Measurements from ENCODE around the gene PLXNA1.

The PLXNA1 gene

DNA sequence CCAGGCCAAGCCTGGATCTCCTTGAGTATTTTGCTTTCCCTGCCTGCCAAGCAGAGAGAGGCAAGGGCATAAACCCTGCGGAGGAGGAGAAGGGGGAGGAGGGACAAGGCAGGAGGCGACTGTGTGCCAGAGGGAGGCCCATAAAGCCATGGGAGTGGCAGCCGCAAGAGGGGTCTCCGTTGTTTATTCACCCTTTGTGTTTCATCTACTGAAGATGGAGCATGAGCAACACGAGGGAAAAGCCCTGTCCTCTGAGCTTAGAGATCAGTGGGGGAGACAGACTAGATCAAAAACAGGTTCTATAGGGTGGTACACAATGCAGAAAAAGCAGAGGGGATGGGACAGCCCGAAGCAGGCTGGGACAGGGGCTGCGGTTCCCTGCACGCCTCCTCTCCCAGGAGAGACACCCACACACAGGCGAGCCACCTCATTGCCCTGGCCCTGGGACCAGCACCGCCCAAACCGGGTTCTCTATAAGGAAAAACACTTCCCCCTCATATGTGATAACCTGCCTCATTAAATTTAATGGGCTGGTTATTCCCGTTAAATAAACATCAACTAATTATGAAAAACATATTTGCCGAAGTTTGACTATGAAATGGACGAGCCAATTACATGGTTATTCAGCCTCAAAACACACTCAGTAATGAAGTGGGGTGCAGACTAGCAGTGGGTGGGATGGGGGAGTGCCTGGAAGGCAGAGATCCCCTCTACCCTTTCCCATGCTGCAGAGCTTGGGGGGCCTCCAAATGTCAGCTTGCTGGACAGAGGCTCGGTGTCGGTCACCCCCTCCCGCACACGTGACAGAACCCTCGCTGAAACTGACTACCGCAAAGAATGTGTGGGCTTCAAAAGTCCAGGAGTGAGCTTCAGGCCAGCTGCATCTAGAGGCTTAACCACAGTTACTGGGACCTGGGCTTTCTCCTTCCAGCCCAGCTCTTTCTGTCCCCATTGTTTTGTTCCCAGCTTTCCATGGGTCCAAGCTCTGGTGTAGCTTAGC lies 14.2 kb upstream of the PLXNA1 start:
- DNase-seq: no peak

DNA sequence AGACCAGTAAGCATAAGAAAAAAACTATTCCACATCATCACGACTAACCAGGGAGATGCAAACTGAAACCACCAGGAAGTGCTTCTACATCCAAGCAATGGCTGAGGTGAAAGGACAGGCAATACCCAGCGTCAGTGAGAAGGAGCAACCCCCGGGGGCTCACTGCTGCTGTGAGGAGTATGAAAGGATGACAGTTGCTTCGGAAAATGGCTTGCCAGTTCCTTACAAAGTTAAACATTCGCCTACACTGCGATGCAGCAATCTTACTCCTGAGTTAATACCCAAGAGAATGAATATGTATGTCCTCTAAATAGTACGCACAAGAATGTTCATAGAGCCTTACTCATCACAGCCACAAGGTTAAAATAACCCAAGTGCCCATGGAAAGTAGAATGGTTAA lies 13.3 kb upstream of the PLXNA1 start:
- DNase-seq: no peak

DNA sequence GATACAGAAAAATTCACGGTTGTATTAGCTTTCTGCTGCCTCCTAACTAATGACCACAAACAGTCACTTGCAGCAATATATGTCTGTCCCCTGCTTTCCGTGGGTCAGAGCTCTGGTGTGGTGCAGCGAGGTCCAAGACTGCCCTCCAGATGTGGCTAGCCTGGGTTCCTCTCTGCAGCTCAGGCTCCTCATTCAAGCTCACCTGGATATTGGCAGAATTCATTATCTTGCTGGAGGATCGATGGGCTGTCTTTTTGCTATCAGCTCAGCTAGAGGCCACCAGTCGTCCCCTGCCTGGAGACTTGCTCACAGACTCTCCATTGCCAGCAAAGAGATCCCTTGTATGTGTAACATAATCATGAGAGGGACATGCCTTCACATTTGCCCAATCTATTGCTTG lies 12.8 kb upstream of the PLXNA1 start:
- DNase-seq: no peak

DNA sequence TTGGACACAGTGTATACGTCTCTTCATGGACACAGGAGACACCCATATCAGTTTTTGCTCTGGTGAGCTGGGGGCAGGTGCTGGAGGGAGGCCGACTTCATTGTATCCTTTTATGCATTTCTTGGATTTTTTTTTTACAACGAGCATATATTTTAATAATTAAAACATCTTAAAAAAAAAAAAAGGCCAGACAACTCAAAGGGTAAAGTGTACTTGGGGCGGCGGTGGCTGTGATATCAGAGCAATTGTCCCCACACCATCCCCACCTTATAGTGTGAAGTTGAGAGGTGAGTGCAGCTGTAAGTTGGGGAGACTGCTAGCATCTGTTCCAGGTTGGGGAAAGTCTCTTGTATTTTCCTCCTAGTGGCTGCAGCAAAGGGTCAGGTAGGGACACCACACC lies 12.0 kb upstream of the PLXNA1 start:
- DNase-seq: no peak

DNA sequence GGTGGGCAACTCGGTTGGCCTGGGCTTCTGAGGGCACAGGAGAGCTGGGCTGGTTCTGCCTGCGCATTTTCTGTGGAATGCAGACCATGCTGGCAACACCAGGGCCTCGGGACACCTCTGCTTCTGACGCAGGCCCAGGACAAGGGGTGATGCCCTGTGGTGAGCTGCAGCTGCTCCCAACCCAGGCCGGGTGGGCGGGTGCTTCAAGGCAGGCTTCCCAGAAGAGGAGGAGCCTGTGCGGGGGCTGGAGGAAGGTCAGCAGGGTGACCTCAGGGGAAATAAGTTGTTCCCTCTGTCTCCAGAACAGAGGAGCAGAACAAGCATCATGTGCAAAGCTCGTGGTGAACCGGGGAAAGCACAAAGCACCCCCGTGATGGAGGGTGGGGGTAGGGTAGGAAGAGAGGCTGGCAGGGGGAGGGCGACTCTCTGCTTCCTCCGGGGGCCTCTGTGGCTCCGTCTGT lies 11.0 kb upstream of the PLXNA1 start:
- no peak for DNase-seq

DNA sequence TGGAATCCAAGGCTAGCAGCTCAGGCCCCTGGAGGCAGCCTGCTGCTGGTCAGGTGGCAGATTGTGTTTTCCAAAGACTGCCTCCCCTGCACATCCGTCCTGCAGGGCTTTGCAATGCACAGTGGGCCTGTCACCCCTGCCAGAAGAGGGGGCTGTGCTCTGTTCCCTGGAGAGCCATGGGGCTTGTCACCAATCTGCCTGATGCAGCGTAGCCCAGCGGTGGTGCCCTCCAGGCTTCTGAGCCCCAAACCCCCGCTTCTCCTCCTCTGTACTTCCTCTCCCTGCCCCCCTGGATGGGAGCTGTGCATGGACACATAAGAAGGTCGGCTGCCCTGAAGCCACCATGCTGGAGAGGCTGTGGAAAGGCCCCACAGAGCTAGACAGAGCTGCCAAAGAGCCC lies 10.0 kb upstream of the PLXNA1 start:
- DNase-seq: no peak

DNA sequence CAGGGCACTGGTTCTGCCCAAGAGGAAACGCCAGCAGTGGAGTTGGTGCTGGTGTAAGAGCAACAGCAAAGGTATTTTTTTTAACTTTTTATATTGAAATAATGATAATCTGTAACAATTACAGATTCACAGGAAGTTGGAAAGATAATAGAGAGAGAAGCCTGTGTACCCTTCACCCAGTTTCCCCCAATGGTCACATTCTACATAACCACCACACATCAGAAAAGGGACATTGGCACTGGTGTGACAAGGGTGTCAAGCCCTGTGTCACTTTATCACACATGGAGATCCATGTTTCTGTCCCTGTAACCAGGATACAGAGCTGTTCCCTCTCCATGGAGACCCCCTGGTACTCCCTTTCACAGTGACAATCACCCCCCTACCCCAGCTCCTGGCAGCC lies 9.1 kb upstream of the PLXNA1 start:
- DNase-seq: no peak

DNA sequence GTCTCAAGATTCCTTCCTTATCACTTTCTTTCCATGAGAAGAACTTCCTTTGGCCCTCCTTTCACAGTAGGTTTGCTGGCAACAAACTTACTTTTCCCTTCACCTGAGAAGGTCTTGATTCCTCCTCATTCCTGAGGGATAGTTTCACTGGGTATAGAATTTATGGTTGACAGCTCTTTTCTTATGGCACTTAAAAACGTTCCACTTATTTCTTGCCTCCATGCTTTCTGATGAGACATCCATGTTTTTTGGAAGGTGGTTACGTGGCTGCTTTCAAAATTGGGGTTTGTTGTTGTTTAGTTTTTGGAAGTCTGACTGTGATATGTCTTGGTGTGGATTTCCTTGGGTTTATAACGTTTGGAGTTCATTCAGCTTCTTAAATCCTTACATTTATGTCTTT lies 8.2 kb upstream of the PLXNA1 start:
- DNase-seq: no peak

DNA sequence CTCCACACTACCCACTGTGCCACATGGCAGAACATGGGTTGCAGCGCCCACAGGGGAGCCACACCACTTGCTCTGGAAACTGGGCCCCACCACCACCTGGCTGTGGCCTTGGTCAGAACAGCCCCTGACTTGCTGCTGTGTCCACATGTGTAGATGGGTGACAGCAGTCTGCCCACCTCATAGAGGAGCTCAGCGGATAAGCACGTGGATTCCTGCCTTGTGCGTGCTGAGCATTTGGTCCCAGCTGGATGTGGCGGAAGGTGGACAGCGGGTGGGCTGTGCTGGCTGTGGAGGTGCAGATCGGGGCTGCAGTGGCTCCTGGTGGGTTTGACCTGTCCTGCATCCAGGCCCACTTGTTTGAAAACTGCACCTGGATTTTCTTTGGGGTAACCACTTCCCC lies 6.0 kb upstream of the PLXNA1 start:
- DNase-seq: no peak

DNA sequence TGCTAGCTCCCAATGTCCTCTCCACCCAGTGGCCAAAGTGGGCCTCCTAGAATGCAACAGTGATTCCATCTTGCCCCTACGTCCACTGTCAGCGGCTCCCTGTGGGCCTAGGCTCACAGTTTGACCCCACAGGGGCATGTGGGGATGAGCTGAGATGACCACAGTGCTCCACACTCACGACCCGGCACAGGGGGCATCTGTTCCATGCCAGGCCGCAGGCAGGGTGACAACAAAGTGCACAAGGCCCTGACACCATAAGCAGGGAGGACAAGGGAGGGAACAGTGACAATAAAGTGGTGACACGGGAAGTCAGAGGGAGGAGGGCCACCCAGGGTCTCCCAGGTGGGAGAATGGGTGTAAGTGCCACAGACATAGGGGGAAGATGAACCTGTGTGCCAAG lies 5.1 kb upstream of the PLXNA1 start:
- no peak for DNase-seq

DNA sequence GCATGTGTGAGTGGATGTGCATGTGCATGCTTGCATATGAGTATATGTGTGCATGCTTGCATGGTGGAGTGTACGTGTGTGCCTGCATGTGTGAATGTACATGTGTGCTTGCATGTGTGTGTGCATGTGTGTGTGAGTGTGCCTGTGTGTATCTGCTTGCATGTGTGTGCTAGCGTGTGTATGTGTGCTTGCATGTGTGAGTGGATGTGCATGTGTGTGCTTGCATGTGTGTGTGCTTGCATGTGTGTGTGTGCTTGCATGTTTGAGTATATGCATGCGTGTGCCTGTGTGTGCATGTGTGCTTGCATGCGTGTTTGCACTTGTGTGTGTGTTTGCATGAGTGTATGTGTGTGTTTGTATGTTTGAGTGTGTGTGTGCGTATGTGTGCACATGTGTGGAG lies 4.6 kb upstream of the PLXNA1 start:
- no peak for DNase-seq

DNA sequence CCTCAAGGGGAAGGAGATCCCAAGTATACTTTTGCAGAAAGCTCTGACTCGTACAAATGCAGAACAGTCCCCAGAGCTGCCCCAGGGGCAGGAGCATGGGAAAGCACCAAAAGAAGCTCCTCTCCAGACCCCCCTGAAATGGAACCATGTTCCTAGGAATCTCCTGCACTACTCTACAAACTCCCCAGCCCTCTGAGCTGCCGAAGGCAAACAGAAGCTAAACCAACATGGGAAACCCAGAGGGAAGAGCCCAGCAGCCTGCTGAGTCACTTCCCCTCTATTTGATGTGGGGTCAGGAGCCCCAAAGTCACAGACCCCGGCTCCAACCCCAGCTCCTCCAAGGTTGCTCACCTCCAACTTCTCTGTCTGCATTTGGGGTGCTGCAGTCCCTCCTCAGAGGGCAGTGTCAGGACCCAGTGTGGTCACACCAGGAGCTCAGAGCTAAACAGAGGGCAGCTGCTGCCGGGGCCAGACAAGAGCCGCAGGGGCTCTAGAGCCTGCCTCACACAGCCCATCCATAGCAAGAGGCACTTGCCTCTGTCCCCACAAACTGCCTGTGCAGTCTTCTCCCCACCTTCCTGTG lies 3.8 kb upstream of the PLXNA1 start:
- no peak for DNase-seq

DNA sequence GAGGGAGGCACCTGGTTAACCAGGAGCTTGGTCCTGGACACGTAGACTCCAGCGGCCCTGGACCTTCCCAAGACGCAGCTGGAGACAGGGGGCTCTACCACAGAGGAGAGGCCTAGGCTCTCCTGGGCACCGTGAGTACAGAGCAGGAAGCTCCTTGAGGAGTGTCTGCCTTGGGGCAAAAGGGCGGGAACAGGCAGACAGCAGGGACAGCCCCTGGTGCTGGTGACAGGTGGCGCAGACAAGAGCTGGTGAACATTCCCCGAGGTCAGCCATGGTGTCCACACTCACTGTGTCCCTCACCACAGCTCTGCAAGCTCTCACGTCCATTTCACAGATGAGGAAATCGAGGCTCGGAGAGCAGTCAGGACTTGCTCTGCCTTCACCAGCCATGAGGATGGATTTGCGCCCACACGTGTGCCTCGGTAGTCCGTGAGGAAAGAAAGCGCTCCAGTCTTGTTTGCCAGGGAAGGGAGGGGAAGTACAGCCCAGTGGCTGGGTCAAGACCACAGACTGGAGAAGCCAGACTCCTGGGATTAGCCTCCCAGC lies 2.6 kb upstream of the PLXNA1 start:
- DNase-seq: no peak

DNA sequence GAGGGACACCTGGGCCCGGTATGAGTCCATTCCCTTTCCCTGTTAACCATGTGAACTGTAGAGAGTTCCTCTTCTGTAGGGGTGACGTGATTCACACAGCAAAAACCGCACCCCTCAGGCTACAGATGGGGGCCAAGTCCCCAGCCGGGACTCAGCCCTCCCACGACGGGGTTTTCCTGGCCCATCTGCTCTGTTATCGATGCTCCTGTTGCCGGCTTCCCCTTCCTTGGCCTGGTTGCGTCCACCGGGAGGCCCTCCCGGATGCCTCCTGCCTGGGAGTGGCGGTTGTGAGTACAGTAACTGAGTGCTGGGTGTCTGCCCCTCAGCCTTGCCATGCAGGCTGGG lies 817 bp upstream of the PLXNA1 start:
- DNase-seq: peak; percentile 59

DNA sequence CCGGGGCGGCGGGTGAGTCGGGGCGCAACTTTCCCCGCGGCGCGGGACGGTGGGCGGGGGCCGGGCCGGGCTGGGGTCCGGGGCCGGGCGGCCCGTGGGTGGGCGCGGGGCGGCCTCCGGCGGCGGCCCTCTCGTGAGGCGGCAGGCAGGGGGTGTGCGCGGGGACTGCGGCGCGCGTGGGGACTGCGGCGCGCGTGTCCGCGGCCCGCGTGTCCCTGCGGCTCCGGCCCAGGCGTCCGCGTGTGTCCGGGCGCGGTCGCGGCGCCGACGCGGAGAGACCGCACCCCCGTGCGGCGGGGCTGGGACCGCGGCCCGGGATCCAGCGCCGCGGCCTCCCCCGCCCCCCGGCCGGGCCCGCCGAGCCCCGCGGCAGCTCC lies 349 bp downstream of the PLXNA1 start:
- peak; percentile 18 for DNase-seq

DNA sequence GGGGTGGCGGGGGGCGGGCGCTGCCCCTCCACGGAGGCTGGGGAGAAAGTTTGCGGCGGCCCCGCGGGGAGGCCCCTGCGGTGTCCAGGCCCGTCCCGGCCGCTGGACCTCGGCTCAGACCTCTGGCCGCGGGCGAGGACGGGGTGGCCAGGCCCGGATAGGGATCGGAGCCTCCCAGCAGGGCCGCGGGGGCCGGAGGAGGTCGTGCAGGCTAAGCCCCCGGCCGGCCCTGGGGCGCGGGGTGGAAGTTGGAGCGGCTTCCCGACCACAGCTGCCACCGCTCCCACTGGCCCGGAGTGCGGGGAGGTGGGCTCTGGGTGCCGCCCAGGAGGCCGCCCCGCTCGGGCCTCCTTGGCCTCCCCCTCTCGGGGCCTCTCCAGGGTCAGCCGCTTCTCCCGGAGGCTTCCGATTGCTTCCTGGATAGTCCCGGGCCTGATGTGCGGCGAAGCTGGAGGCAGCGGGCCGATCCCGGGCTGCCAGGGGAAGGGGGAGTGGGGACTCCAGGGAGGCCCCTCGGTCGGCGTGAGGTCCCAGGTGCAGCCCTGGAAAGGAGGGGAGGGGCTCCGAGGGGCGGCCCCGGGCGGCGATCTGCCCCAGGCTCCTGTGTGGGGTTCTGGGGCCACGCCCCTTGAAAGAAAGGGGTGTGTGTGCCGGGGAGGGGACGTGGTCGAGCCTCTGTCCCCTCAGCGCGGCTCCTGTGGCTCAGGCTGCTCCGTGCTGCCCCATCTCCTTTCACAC lies 907 bp downstream of the PLXNA1 start:
- DNase-seq: peak; percentile 37

DNA sequence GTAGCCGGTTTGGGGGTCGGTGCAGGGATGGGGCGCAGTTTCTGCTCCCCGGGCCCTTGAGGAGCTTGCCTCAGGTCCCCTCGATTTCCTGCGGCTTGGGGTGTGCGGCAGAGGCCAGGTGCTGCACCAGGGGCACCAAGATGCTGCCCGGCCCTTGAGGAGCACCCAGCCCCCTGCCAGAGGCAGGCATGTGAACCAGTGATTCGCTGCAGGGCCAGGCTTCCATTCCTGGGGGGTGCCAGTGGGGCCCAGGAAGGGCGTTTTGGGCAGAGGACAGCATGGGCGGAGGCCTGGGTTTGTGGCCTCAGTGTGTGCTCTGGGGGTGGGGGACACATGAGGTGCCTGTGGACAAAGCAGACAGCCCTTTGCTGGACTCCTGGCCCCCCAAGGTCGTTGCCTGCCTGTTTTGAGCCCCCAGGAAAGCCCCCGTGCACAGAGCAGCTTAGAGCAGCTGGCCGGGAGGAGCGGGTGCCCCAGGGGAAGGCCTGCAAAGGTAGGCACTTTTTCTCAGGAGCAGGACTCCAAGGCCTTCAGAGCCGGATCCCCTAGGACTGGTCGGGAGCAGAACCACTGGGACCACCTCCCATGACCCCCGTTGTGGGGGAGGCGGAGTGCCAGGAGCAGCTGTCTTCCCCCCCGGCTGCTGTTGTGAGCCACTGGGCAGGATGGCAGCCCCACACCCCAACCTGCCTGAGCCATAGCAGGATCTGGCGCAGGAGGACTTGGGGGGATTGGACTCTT lies 1.6 kb downstream of the PLXNA1 start:
- DNase-seq: no peak

DNA sequence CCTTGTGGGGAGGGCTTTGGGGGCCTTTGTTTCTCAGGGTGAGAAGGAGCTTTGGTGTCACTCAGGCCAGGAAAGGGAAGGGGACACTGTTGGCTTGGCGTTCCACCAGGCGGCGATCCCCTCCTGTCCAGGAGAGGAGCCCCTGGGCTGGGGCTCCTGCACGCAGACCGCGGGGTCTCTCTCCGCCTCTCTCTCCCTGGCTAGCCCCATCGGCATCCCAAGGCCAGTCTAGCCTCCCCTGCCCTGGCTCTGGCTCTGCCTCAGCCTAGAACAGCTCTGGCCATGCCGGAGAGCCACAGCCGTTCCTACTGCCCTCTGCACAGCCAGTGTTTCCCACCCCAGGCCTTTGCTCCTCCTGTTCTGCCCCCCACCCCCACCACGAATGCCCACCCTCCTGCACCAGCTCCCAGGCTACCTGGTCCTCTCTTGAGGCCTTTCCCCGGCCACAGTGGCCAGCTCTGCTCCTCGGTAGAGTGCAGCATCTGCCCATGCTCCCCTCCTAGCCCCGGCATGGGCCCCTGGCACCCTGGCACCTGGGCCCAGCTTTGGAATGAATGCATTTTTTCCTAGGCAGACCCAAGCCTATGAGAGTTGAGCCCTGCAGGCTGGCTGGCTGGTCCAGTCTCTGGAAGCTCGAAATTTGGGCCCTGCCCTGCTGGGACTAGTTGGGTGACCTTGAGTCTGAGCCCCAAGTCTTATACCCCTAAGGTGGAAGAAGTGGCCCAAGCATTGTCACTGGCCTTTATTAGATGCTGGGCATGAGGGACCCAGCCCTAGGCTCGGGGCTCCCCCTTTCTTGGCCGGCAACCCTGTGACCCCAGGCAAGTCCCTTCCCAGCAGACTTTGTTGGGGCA lies 2.4 kb downstream of the PLXNA1 start:
- DNase-seq: no peak

DNA sequence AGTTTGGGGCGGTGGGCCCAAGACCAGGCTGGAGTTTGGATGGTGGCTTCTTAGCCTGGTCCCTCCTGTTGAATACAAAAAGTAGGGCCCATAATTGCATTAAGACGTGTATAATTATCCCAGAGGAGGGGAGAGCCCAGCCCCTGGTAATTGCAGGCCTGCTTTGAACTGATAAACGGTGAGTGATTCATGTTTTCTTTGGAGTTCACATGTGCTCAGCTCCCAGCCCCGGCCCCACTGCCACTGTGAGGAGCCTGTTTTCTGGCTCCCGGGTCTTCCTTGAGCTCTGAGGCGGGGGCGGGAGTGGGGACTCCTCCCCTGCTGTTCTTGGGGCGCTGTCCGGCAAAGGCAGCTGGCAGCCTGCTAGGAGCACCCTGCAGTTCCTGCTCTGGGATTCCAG lies 3.1 kb downstream of the PLXNA1 start:
- DNase-seq: no peak

DNA sequence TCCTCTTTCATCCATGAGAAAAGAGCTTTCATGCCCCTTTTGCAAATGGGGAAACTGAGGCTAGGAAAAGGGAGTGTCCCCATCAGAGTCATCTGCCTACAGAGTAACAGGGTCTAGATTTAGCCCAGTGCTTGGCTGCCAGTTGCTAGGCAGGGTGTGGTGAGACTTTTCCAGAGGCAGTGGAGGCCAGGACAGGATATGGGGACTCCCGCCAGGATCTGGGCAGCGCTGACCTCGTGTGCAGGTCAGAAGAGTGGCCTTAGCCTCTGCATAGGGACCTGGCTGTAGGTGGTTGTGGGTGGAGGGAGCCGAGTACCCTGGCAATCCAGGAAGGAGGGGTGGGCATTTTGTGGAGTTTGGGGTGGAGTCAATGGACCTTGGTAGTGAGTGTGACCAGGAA lies 4.2 kb downstream of the PLXNA1 start:
- no peak for DNase-seq

DNA sequence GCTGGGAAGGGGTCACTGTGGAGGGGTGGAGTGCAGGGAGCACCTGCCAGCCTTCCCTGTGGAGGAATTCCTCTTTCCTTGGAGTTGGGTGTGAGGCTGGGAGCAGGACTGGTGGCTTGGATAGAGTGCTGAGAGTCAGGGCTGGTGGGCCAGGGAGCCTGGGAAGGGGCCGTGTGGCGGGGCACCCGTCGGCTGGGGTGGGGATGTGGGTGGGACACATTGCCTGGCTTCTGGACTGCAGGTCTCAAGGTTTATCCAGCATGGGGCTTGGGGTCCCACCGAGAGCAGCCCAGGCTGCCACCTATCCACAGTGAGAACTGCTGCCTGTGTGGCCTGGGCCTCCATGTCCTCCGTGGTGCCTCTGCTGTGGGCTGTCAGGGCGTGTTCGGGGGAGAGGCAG lies 4.7 kb downstream of the PLXNA1 start:
- no peak for DNase-seq

DNA sequence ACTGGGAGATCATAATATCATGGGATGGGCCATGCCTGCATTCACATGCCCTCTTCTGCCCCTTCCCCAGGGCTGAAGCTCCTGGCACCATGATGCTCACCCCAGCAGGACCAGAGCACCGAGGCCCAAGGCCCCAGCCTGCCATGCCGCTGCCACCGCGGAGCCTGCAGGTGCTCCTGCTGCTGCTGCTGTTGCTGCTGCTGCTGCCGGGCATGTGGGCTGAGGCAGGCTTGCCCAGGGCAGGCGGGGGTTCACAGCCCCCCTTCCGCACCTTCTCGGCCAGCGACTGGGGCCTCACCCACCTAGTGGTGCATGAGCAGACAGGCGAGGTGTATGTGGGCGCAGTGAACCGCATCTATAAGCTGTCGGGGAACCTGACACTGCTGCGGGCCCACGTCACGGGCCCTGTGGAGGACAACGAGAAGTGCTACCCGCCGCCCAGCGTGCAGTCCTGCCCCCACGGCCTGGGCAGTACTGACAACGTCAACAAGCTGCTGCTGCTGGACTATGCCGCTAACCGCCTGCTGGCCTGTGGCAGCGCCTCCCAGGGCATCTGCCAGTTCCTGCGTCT lies 5.6 kb downstream of the PLXNA1 start:
- no peak for DNase-seq

All from stimulated activated CD4-positive, alpha-beta T cell treated with anti-CD3 and anti-CD28 coated beads, Interleukin-12 subunit alpha, Interleukin-12 subunit beta, amount 100 ng/mL, for 4 hours (primary cell).